Measurements from ENCODE around the gene STON2.

The STON2 gene

DNA sequence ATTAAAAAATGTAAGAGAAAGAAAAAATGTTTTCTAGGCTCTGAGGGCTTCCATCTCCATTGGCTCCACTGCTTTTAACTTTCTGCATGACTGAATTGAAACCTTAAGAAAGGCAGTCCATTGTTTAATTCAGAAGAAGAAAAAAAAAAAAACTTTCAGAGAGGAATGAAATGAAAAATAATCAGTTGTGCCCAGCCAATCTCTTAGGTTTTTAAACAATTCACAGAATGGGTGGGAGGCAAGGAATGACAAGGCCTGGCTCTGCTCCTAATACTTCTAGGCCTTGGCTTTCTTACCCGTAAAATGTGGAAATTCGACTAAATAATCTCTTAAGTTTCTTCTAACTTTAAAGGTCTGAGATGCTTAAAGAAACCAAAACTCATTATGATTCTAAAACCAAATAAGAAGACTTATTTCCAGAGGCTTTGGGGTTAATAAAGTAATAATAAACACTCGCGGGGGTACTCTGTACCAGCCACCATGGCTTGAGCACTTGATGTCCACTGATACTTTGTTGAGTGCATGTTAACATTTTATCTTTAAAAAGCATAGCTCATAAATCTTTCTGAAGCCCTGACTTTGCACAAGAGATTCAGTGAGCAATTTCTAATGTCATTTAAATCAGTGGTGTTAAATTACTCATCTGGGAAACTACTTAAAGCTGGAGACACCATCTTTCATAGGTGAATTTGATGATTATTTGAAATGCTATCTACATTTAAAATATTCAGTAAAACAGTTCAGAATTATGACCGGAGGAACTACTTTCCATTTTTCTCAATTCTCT is 49.6 kb downstream of the STON2 start:
- no peak overlapping the region for H3K4me3 ChIP-seq (ENCODE audit: low read depth, low read length)
- TF ChIP-seq CTCF (IDR thresholded peaks at IDR 0.05; ENCODE audit: low read depth, low read length): no peak
- H3K36me3 ChIP-seq: no peaks in the 10 kb centered on the region
- H3K4me1 ChIP-seq: peaks cover 6% of the 10 kb centered on the region
- no peaks in the 10 kb centered on the region for H3K27me3 ChIP-seq
- H3K9me3 ChIP-seq: no peaks in the 10 kb centered on the region; the same call in 1 of the 2 replicates
- no peak for DNase-seq

- no peaks in the 10 kb centered on the region for H3K27me3 ChIP-seq
- H3K4me1 ChIP-seq: no peaks in the 10 kb centered on the region; the same call in 1 of the 2 replicates
- DNase-seq: no peak
- no peak for TF ChIP-seq CTCF (IDR thresholded peaks at IDR 0.05; ENCODE audit: low read depth, low read length)
- H3K9me3 ChIP-seq: no peaks in the 10 kb centered on the region
- H3K4me3 ChIP-seq (ENCODE audit: low read depth, low read length): no peak overlapping the region
- H3K36me3 ChIP-seq: no peaks in the 10 kb centered on the region
Observed at GRCh38 chr14:81348061-81348460, 52.1 kb downstream of the STON2 start.

GRCh38 chr14:81345781-81346180 is 54.3 kb downstream of the STON2 start:
- Histone ChIP-seq H3K4me3 (ENCODE audit: low read depth, low read length) (no peak overlapping the region), H3K4me1 (no peaks in the 10 kb centered on the region)
- DNase-seq: no peak

DNA sequence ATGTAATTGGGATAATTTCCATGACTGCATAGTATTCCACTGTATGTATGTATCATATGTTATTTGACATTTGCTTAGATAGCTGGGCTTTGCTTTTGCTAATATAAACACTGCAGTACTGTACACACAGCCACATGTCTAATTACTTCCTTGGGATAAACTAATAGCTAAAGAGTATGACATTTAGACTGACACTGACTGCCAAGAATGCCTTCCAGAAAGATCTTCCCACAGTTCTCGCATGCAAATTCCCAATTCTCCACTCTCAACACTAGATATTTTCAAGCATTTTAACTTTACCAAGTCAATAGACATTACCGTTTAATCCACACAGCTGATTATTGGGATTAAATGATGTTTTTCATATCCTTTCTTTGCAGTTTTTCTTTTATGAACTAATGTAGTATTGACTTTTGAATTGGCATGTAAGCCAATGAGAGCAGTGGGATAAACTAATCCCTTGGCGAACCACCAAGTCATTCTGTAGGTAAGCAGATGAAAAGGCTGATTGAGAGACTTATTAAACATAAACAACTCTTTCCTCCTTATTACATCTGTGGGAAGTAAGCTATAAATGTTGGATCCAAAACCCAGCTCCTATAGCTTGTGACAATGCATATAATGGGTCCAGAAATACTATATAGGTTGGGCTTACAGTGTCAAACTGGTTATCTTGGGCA is 55.5 kb downstream of the STON2 start:
- Histone ChIP-seq H3K36me3 (no peaks in the 10 kb centered on the region), H3K27me3 (no peaks in the 10 kb centered on the region), H3K4me3 (ENCODE audit: low read depth, low read length) (no peak overlapping the region), H3K9me3 (no peaks in the 10 kb centered on the region), H3K4me1 (no peaks in the 10 kb centered on the region)
- no peak for DNase-seq
- no peak for TF ChIP-seq CTCF (IDR thresholded peaks at IDR 0.05; ENCODE audit: low read depth, low read length)

More at GRCh38 chr14:81345781-81346180, 54.3 kb downstream of the STON2 start:
- Histone ChIP-seq H3K36me3 (no peaks in the 10 kb centered on the region), H3K27me3 (no peaks in the 10 kb centered on the region), H3K9me3 (no peaks in the 10 kb centered on the region)
- no peak for TF ChIP-seq CTCF (IDR thresholded peaks at IDR 0.05; ENCODE audit: low read depth, low read length)

DNA sequence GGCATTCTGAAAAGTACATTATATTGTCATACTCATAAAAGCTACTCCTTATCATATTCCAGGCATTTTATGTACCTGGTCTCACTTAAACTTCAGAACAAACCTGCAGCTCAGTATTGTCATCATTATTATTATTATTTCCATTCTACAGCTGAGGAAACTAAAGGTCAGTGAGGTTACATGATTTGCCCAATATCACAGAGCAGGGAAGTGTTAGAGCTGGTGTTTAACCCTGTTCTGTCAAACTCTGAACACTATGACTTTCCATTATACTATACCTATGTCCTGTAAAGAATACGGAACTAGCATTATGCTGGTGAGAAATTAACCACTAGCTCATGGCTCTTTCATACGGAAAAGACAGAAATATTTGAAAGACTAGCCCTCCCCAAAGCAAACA is 56.4 kb downstream of the STON2 start:
- DNase-seq: no peak
- Histone ChIP-seq H3K4me3 (ENCODE audit: low read depth, low read length) (no peak overlapping the region), H3K36me3 (no peaks in the 10 kb centered on the region), H3K9me3 (no peaks in the 10 kb centered on the region), H3K27me3 (no peaks in the 10 kb centered on the region), H3K4me1 (no peaks in the 10 kb centered on the region)
- TF ChIP-seq CTCF (IDR thresholded peaks at IDR 0.05; ENCODE audit: low read depth, low read length): no peak

Data from BE2C (cell line).